Nephron (organoid): ENCODE results near the gene CHERP.
"Not testable (repeated sequence)": the region's sequence is repeated elsewhere in the genome, so short reads cannot be mapped to it uniquely, and the experiment has no call there.

Experiments used
- H3K27ac Mint-ChIP-seq, 3 experiments: 2 replicates each; pipeline ENCODE4 v1.8.0; 2020; ENCODE audit warnings: mixed read lengths in 3 of 3, mild to moderate bottlenecking in 2 of 3, moderate library complexity in 1 of 3
- H3K27me3 Mint-ChIP-seq: 2 replicates; pipeline ENCODE4 v1.8.0; 2021; ENCODE audit warnings: low read depth, mild to moderate bottlenecking, moderate library complexity, mixed read lengths
- H3K36me3 Mint-ChIP-seq: 2 replicates; pipeline ENCODE4 v1.8.0; 2020; ENCODE audit warnings: low read depth, mixed read lengths
- H3K4me1 Mint-ChIP-seq: 2 replicates; pipeline ENCODE4 v1.8.0; 2020; ENCODE audit warnings: mixed read lengths
- H3K4me3 Mint-ChIP-seq, 3 experiments: 2 replicates each; pipeline ENCODE4 v1.8.0; 2020; ENCODE audit warnings: mild to moderate bottlenecking in 3 of 3, mixed read lengths in 3 of 3, moderate library complexity in 2 of 3
- H3K9me3 Mint-ChIP-seq: 2 replicates; pipeline ENCODE4 v1.8.0; 2020; ENCODE audit warnings: mixed read lengths
- TF ChIP-seq, protein P1 (sequence below), 3 experiments: fragments of 200-600 bp; sonication (generic); IDR thresholded peaks; one replicate each; pipeline ENCODE4 v1.5.0; 2021; ENCODE audit warnings: antibody characterized with exemption in 3 of 3; ENCODE audit not compliant: unreplicated experiment in 3 of 3

Gene CHERP

DNA sequence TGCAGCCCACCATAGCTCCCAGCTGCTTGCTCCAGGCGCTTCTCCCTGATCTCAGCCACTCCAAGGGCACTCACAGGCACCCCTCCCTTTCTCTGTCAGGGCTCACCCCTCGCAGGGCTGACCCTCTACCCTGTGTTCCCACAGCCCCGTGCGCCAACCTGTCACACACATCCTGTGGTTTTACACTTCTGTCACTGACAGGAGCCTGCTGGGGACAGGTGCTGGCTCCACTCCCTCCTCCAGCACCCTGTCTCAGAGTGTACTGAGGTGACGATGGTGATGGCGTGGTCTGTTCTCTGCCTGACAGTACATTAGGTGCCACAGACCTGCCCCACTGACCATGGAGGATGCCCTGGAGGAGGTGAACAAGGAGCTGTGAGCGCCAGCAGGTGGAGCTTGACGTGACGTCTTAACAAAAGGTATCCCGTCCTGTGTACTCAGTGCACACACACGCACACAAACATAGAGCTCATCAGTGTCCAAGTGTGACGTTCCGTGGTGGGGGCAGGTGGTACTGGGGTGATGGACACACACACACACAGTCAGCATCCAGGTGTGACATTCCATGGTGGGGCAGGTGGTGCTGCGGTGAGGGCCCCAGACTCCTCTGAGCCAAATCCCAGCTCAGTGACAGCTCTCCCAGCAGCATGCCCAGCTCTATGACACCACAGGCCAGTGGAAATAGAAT is 25.2 kb downstream of the CHERP start:
- TF ChIP-seq, protein P1, sequence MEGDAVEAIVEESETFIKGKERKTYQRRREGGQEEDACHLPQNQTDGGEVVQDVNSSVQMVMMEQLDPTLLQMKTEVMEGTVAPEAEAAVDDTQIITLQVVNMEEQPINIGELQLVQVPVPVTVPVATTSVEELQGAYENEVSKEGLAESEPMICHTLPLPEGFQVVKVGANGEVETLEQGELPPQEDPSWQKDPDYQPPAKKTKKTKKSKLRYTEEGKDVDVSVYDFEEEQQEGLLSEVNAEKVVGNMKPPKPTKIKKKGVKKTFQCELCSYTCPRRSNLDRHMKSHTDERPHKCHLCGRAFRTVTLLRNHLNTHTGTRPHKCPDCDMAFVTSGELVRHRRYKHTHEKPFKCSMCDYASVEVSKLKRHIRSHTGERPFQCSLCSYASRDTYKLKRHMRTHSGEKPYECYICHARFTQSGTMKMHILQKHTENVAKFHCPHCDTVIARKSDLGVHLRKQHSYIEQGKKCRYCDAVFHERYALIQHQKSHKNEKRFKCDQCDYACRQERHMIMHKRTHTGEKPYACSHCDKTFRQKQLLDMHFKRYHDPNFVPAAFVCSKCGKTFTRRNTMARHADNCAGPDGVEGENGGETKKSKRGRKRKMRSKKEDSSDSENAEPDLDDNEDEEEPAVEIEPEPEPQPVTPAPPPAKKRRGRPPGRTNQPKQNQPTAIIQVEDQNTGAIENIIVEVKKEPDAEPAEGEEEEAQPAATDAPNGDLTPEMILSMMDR (IDR thresholded peaks at IDR 0.05; ENCODE audit: unreplicated experiment in 3 of 3): no peak
- H3K4me1 Mint-ChIP-seq: no peaks in the 10 kb centered on the region
- no peaks in the 10 kb centered on the region for H3K9me3 Mint-ChIP-seq
- no peaks in the 10 kb centered on the region for H3K27me3 Mint-ChIP-seq
- no peak overlapping the region for H3K27ac Mint-ChIP-seq
- peaks cover 40% of the 10 kb centered on the region for H3K36me3 Mint-ChIP-seq
- no peak overlapping the region for H3K4me3 Mint-ChIP-seq

DNA sequence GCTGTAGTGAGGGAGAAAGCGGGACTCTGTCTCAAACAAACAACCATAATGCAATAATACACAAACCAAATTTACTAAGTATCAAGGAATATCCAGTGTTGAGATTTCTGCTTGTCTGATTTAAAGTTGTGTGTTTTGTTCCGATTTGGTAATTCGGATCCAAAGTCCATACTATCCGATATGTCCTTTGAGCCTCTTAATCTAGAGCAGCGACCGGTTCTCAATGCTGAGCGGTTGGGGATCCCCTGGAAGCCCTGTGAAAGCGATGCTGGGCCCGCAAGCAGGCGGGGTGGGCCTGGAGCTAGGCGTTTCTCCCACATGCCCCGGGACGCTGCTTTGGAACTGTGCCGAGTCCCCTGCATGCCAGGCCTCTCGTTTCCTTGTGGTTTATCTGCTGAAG is 25.9 kb downstream of the CHERP start:
- Mint-ChIP-seq H3K27me3 (no peaks in the 10 kb centered on the region), H3K4me1 (no peaks in the 10 kb centered on the region), H3K4me3 (no peak overlapping the region), H3K27ac (no peak overlapping the region), H3K36me3 (peaks cover 45% of the 10 kb centered on the region), H3K9me3 (no peaks in the 10 kb centered on the region)
- TF ChIP-seq, protein P1 (IDR thresholded peaks at IDR 0.05; ENCODE audit: unreplicated experiment in 3 of 3): no peak

DNA sequence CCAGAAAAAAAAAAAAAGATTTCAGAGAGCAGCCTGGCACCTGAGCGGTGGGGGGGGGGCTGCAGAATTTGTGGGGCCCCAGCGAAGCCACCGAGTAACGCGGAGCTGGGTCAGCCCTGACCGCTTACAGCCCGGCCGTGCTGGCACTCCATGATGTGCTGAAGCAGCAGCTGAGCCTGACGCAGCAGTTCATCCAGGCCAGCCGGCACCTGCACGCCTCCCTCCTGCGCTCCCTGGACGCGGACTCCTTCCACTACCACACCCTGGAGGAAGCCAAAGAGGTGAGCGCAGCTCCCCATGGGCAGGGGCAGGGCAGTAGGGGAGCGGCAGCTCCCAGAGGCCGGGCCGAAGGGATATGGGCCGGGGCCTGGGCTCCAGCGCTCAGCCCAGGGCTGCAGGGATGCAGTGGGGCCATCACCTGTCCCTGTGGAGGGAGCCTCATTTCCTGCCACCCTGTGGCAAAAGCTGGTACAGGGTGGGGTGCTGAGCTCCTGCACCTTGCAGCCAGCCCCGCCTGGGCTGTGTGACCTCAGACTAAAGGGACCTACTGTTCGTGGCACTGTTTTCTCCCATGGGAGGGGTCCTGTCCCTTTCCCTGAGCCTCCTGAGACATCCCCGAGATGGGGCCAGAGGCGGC is 27.7 kb downstream of the CHERP start:
- H3K4me3 Mint-ChIP-seq: no peak overlapping the region
- H3K9me3 Mint-ChIP-seq: no peaks in the 10 kb centered on the region
- H3K27ac Mint-ChIP-seq: no peak overlapping the region
- no peaks in the 10 kb centered on the region for H3K4me1 Mint-ChIP-seq
- TF ChIP-seq, protein P1 (IDR thresholded peaks at IDR 0.05; ENCODE audit: unreplicated experiment in 3 of 3): no peak
- peaks cover 41% of the 10 kb centered on the region for H3K36me3 Mint-ChIP-seq
- H3K27me3 Mint-ChIP-seq: no peaks in the 10 kb centered on the region

GRCh38 chr19:16512611-16513010 is 29.6 kb downstream of the CHERP start:
- not testable (repeated sequence) for H3K27me3 Mint-ChIP-seq, H3K9me3 Mint-ChIP-seq, H3K27ac Mint-ChIP-seq, H3K4me1 Mint-ChIP-seq, H3K4me3 Mint-ChIP-seq
- peaks cover 31% of the 10 kb centered on the region for H3K36me3 Mint-ChIP-seq

DNA sequence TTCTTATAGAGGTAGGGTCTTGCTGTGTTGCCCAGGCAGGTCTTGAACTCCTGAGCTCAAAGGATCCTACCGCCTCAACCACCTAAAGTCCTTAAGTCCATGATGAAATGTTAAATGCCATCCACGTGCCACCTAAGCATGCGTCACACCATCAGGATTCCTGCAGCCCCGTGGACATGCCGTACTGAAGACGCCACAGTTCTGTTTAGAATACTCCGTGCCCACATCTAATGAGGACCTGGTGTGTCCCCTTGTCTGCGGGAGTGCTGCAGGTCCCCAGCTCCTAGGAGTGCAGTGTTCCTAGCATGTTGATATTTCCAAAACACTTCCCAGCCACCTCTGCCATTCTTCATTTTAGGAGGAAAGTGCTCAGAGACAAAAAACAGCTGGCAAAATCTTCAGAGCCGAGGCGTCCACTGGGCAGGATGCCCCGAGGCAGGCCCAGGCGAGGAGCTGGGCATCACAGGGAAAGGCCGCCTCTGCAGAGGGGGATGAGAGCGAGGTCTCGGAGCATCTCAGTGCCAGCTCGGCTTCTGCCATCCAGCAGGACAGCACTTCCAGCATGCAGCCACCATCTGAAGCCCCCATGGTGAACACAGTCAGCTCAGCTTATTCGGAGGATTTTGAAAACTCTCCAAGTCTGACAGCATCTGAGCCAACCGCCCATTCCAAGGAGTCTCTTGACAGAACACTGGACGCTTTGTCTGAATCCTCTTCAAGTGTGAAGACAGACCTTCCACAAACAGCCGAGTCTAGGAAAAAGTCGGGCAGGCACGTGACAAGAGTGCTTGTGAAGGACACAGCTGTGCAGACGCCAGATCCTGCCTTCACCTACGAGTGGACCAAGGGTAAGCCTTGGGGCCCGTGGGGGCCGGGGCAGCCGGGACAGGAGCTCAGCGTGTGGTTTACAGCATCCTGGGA is 32.8 kb downstream of the CHERP start:
- no peaks in the 10 kb centered on the region for H3K27me3 Mint-ChIP-seq
- no peak overlapping the region for H3K4me3 Mint-ChIP-seq
- H3K9me3 Mint-ChIP-seq: no peaks in the 10 kb centered on the region
- H3K4me1 Mint-ChIP-seq: no peaks in the 10 kb centered on the region
- TF ChIP-seq, protein P1 (IDR thresholded peaks at IDR 0.05; ENCODE audit: unreplicated experiment in 3 of 3): no peak
- peaks cover 27% of the 10 kb centered on the region for H3K36me3 Mint-ChIP-seq
- no peak overlapping the region for H3K27ac Mint-ChIP-seq

DNA sequence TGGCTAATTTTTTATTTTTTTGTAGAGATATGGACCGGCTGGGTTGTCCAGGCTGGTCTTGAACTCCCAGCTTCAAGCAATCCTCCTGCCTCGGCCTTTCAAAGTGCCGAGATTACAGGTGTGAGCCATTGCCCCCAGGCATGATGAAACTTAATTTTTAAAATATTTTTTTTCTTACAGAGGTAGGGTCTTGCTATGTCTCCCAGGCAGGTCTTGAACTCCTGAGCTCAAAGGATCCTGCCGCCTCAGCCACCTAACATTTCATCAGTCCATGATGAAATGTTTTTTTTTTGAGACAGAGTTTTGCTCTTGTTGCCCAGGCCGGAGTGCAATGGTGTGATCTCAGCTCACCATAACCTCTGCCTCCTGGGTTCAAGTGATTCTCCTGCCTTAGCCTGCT is 33.7 kb downstream of the CHERP start:
- Mint-ChIP-seq H3K4me1 (no peaks in the 10 kb centered on the region), H3K27me3 (no peaks in the 10 kb centered on the region), H3K4me3 (no peak overlapping the region), H3K27ac (no peak overlapping the region), H3K9me3 (no peaks in the 10 kb centered on the region), H3K36me3 (peaks cover 27% of the 10 kb centered on the region)
- TF ChIP-seq, protein P1 (IDR thresholded peaks at IDR 0.05; ENCODE audit: unreplicated experiment in 3 of 3): no peak
